ENCODE data around the gene REPIN1. TPM values are rescaled to one million over a fixed set of nuclear protein-coding genes. Genes with fewer than 3 reads are reported as not detected.

The REPIN1 gene
- total RNA-seq (2022; extraction: Qiagen RNA extraction; ENCODE audit: low read depth): 76.4 to 94.5 TPM (median 87.7 TPM) in 5 replicates

GRCh38 chr7:150368096-150368883 is at the start of gene REPIN1:
Gene REPIN1 (plus strand): TSS chr7:150368822. CDS start chr7:150369712, 890 bp downstream.

GRCh38 chr7:150322833-150323681 is 45.6 kb upstream of the REPIN1 start, which contains the start of the genes ACTR3C and LRRC61:
Gene ACTR3C (minus strand): TSS chr7:150323545. CDS start chr7:150295296, 28,249 bp downstream.
Gene LRRC61 (plus strand): TSS chr7:150323355. CDS start chr7:150336862, 13,507 bp downstream.

GRCh38 chr7:150341263-150342120 is 27.1 kb upstream of the REPIN1 start, which contains the start of gene RARRES2:
Gene RARRES2 (minus strand): TSS chr7:150341629. CDS start chr7:150340609, 1,020 bp downstream.

GRCh38 chr7:150378853-150379440 is 10.3 kb downstream of the REPIN1 start, which contains the start of gene ZNF775:
Gene ZNF775 (plus strand): TSS chr7:150379330. CDS start chr7:150388471, 9,141 bp downstream.

Other genes starting within 250 kb of the REPIN1 start
- 0.05 to 0.21 TPM (median 0.10 TPM) in 4 of 5 replicates, not detected in the other for gene LRRC61, start 45.5 kb upstream of the REPIN1 start, total RNA-seq (2022; extraction: Qiagen RNA extraction; ENCODE audit: low read depth)
- gene ACTR3C, start 45.3 kb upstream of the REPIN1 start, total RNA-seq (2022; extraction: Qiagen RNA extraction; ENCODE audit: low read depth): not detected in 5 replicates
- not detected in 5 replicates for gene RARRES2, start 27.2 kb upstream of the REPIN1 start, total RNA-seq (2022; extraction: Qiagen RNA extraction; ENCODE audit: low read depth)
- gene ZNF775, start 10.5 kb downstream of the REPIN1 start, total RNA-seq (2022; extraction: Qiagen RNA extraction; ENCODE audit: low read depth): 4.1 to 7.5 TPM (median 5.7 TPM) in 5 replicates
- not detected in 5 replicates for gene GIMAP8, start 81.8 kb downstream of the REPIN1 start, total RNA-seq (2022; extraction: Qiagen RNA extraction; ENCODE audit: low read depth)
- not detected in 5 replicates for gene GIMAP7, start 146.1 kb downstream of the REPIN1 start, total RNA-seq (2022; extraction: Qiagen RNA extraction; ENCODE audit: low read depth)
- not detected in 5 replicates for gene GIMAP4, start 198.6 kb downstream of the REPIN1 start, total RNA-seq (2022; extraction: Qiagen RNA extraction; ENCODE audit: low read depth)

Data from A549 treated with DMSO at 1 μM for 4 hours (cell line).